ENCODE data around the gene TMEM92. TPM values are rescaled to one million over a fixed set of nuclear protein-coding genes. Genes with fewer than 3 reads are reported as not detected.

Gene TMEM92
- total and polyA plus RNA-seq, 7 donors: 0.01 to 0.07 TPM; not detected in 5

DNA sequence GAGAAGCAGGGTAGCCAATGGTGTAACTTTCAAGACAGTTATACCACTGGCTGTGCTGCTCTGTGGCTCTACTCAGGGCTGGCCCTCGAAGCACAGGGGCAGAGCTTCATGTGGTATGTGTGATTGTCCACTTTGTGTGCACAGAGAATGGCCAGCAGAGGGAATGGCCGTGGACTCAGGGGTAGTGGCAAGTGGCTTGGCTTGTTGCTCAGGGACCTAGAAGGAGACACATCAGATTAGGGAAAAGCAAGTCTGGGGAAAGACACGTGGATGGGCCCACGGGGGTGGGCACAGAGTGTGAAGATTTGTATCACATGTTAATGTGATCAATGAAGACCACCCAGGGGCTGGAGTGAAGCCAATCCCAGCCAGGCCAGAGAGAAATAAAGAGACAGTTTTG is 51.6 kb downstream of the TMEM92 start:
- Histone ChIP-seq H3K9me3 (no peaks in the 10 kb centered on the region), H3K27me3 (ENCODE audit: insufficient read depth in 3 of 3, low read length in 2 of 3) (no peaks in the 10 kb centered on the region), H3K4me1 (peaks cover 5% of the 10 kb centered on the region), H3K36me3 (ENCODE audit: insufficient read depth in 1 of 2, low read depth in 1 of 2) (no peaks in the 10 kb centered on the region), H3K4me3 (no peak overlapping the region), H3K27ac (no peak overlapping the region)
- intact Hi-C loops (cut with DNase I): no loop called here
- ATAC-seq (no peak), DNase-seq (no peak)
- TF ChIP-seq, protein P1, sequence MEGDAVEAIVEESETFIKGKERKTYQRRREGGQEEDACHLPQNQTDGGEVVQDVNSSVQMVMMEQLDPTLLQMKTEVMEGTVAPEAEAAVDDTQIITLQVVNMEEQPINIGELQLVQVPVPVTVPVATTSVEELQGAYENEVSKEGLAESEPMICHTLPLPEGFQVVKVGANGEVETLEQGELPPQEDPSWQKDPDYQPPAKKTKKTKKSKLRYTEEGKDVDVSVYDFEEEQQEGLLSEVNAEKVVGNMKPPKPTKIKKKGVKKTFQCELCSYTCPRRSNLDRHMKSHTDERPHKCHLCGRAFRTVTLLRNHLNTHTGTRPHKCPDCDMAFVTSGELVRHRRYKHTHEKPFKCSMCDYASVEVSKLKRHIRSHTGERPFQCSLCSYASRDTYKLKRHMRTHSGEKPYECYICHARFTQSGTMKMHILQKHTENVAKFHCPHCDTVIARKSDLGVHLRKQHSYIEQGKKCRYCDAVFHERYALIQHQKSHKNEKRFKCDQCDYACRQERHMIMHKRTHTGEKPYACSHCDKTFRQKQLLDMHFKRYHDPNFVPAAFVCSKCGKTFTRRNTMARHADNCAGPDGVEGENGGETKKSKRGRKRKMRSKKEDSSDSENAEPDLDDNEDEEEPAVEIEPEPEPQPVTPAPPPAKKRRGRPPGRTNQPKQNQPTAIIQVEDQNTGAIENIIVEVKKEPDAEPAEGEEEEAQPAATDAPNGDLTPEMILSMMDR (IDR thresholded peaks at IDR 0.05): no peak
- 27 to 48% (median 39%) methylated on average over 4 of the region's 4 CpGs for WGBS, 3 donors

DNA sequence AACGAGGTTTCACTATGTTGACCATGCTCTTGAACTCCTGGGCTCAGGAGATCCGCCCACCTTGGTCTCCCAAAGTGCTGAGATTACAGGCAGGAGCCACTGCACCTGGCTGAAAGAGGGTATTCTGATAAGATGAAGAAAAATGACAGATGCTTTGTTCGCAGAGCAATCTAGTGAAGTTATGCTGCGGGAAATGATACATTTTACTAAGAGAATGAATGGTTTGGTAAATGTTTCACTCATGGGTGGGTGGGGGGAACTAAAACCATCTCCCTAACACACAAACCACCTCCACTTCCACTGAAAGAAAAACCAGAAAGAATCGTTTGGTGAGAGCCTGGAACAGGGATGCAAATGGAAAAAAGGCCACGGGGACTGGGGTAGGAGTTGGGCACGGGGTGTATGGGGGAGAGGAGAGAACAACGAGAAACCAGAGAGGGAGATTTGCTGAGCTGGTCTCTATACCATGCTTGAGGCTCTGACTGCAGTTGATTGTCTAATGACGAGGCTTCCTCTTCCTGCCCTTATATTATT is 52.6 kb downstream of the TMEM92 start:
- Histone ChIP-seq H3K4me3 (no peak overlapping the region), H3K27ac (no peak overlapping the region), H3K9me3 (no peaks in the 10 kb centered on the region), H3K27me3 (ENCODE audit: insufficient read depth in 3 of 3, low read length in 2 of 3) (no peaks in the 10 kb centered on the region), H3K4me1 (peaks cover 5% of the 10 kb centered on the region), H3K36me3 (ENCODE audit: insufficient read depth in 1 of 2, low read depth in 1 of 2) (no peaks in the 10 kb centered on the region)
- TF ChIP-seq, protein P1 (IDR thresholded peaks at IDR 0.05): no peak
- DNase-seq (no peak), ATAC-seq (no peak)
- intact Hi-C loops (cut with DNase I): no loop called here
- 80 to 87% (median 83%) methylated on average over 9 of the region's 9 CpGs for WGBS, 3 donors

DNA sequence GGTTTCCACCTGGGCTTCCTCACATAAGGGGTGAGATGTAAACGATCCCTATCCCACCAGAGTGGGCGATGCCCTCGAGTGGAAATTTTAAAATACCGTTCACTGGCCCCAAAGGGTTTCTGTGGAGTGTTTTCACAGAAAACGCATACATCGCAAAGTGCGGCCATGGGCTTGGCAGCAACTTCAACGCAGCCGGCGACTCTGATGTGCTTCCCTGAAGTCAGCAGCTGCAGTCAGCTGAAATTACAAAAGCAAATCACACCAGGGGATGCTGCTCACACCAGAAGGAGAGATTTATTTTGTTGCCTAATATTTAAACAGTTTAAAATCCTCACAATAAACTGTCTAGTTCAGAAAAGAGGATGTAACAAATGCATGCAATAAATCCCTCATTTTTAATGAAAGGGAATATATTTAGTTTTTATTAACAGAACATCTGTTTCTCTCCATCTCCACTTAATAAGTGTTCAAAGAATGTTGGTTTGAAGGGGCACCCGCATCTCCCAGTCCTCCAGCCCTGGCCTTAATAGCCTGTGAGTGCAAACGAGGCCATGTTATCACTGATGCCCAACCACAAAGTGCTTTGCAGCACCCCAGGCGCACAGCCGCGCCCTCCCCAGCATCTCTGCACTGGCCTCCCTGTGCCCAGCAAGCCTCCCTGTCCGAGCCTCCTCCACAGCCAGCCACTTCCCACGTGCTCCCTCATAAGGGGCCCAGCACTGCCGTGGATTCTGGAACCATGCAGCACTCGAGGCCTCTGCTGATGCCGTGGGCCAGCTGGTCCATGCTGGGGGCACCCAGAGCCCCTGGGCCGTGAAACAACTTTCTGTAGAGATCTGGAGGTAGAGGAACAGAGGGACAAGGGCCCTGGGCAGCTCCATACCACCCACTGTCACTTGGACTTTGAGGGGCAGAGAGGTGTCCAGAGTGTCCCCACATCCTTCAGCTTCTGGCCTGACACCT is 54.4 kb downstream of the TMEM92 start:
- Histone ChIP-seq H3K27ac (no peak overlapping the region), H3K36me3 (ENCODE audit: insufficient read depth in 1 of 2, low read depth in 1 of 2) (no peaks in the 10 kb centered on the region), H3K9me3 (no peaks in the 10 kb centered on the region), H3K27me3 (ENCODE audit: insufficient read depth in 3 of 3, low read length in 2 of 3) (peaks cover 0 to 3% (median 0%) of the 10 kb centered on the region in 3 donors), H3K4me1 (peaks cover 5% of the 10 kb centered on the region), H3K4me3 (no peak overlapping the region)
- intact Hi-C loops (cut with DNase I): no loop called here
- no peak for DNase-seq
- no peak for ATAC-seq
- TF ChIP-seq, protein P1 (IDR thresholded peaks at IDR 0.05): no peak
- whole genome bisulfite sequencing, 3 donors: 44 to 49% (median 48%) methylated on average over 21 of the region's 21 CpGs

DNA sequence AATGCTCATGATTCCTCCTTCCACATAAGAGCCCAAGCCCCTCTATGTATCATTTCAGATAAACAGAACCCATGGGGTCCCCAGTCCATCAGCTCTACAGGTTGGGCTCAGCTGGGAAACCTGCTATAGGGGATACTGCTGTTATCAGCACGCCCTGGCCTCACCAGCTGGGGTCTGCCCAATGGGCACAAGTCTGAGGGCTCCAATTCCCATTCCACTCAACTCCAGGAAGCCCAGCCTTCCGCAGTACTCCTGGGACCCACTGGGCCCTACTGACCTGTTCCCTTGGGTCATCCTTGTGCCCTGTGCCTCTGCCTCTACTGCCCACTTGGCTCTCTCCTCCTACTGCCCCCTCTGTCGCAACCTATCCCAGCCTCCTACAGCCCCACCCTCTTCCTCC is 55.5 kb downstream of the TMEM92 start:
- peaks cover 5% of the 10 kb centered on the region for H3K4me1 ChIP-seq
- TF ChIP-seq, protein P1 (IDR thresholded peaks at IDR 0.05): no peak
- H3K4me3 ChIP-seq: no peak overlapping the region
- no peaks in the 10 kb centered on the region for H3K36me3 ChIP-seq (ENCODE audit: insufficient read depth in 1 of 2, low read depth in 1 of 2)
- no peak for ATAC-seq
- WGBS, 3 donors: 87 to 93% (median 90%) methylated on average over 3 of the region's 3 CpGs
- intact Hi-C loops (cut with DNase I): no loop called here
- no peak for DNase-seq
- H3K27ac ChIP-seq: no peak overlapping the region
- peaks cover 0 to 3% (median 0%) of the 10 kb centered on the region in 3 donors for H3K27me3 ChIP-seq (ENCODE audit: insufficient read depth in 3 of 3, low read length in 2 of 3)
- H3K9me3 ChIP-seq: no peaks in the 10 kb centered on the region
